ENCODE results near the gene MARCO.
A peak's percentile ranks its signal among the peaks of the same experiment; 100 is the strongest.

MARCO gene

DNA sequence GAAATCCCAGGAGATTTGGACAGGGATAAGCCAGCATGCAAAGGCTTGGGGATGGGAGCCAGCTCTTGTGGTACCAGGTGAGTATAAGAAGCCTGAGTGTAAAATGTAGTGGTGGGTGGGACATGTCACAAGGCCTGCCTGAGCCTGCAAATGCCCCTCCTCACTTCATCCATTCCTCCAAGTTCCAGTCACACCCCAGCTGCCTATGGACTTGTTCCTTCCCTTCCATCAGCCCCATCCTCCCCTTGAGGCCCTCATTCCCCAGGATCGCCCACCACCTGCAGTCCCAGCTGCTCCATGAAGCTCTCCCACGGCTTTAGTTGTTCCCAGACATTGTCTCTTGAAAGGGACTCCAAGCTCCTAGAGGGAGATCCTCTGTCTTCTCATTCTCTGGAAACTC, 81.5 kb downstream of the MARCO start:
- no peak for TF ChIP-seq CTCF (IDR thresholded peaks at IDR 0.05; ENCODE audit: insufficient read depth, missing control alignments)
- FAIRE-seq: no peak
- DNase-seq (ENCODE audit: insufficient read length, low spot score): no peak

DNA sequence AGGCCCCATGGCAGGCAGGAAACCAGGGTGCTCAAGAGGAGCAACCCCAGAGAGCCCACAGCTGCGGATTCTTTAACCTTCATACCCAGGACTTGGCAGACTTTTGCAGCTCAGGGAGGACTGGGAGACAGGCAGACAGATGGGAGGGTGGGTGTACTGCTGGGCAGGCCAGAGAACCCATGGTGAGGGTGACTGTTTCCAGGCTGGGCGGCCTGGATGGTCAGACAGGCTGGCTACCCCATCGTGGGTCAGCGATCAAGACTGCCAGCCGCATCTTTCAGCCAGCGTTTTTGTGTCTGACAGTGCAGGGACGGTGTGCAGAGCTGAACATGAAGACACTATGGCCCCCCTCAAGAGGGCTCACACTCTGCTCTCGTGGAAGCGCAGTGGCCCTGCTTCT, 82.2 kb downstream of the MARCO start:
- no peak for TF ChIP-seq CTCF (IDR thresholded peaks at IDR 0.05; ENCODE audit: insufficient read depth, missing control alignments)
- FAIRE-seq (no peak), DNase-seq (ENCODE audit: insufficient read length, low spot score) (no peak)

- FAIRE-seq: no peak
- DNase-seq (ENCODE audit: insufficient read length, low spot score): no peak
- TF ChIP-seq CTCF (IDR thresholded peaks at IDR 0.05; ENCODE audit: insufficient read depth, missing control alignments): no peak
These were observed 82.6 kb downstream of the MARCO start for GRCh38 chr2:119024568-119024967.

DNA sequence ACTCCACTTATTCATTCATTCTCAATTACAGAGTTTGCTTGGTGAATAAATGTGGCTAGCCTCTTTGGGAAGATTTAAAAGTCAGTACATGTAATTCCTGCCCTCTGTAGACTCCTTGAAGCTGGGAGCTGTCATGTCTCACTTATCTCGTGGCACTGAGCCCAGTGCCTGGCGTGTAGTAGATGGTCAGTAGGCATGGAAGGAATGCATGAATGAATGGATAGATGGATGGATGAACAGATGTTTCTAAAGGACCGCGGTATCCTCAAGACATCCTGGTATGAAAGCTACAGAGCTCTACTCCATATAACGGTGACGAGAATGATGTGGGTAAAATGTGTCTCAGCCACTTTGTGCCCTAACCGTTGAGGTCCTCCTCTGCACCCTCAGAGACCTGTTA, 83.0 kb downstream of the MARCO start:
- no peak for TF ChIP-seq CTCF (IDR thresholded peaks at IDR 0.05; ENCODE audit: insufficient read depth, missing control alignments)
- DNase-seq (ENCODE audit: insufficient read length, low spot score) (no peak), FAIRE-seq (no peak)

DNA sequence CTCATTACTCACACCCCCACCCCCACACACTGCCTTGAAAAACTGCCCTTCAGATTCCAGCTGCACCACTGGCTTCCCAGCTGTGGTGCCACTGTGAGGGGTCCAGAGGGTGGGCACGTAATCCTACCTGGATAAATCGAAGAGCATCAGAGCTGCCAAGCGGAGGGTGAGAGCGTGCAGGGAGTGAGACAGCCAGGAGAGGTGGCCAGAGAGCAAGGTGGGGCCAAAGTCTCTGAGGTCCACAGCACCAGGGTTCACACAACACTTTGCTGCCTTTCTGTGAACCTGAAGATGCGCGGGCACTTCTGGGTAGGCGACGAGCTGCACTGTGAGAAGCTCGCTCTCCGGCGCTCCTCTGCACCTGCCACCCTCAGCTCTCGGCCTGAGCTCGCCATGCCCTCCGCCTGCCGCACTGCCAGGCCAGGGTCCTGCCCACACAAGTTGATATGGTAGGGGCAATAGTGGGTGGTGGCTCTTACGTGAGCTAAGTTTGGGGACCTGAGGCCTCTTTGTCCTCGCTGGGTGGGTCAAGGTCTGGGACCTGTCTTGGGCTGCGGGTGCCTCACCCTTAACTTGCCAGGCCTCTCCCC, 83.9 kb downstream of the MARCO start:
- DNase-seq (ENCODE audit: insufficient read length, low spot score): no peak
- no peak for TF ChIP-seq CTCF (IDR thresholded peaks at IDR 0.05; ENCODE audit: insufficient read depth, missing control alignments)
- FAIRE-seq: no peak

GRCh38 chr2:119026890-119027289, 84.9 kb downstream of the MARCO start:
- no peak for DNase-seq (ENCODE audit: insufficient read length, low spot score)
- TF ChIP-seq CTCF (IDR thresholded peaks at IDR 0.05; ENCODE audit: insufficient read depth, missing control alignments): no peak
- FAIRE-seq: no peak

DNA sequence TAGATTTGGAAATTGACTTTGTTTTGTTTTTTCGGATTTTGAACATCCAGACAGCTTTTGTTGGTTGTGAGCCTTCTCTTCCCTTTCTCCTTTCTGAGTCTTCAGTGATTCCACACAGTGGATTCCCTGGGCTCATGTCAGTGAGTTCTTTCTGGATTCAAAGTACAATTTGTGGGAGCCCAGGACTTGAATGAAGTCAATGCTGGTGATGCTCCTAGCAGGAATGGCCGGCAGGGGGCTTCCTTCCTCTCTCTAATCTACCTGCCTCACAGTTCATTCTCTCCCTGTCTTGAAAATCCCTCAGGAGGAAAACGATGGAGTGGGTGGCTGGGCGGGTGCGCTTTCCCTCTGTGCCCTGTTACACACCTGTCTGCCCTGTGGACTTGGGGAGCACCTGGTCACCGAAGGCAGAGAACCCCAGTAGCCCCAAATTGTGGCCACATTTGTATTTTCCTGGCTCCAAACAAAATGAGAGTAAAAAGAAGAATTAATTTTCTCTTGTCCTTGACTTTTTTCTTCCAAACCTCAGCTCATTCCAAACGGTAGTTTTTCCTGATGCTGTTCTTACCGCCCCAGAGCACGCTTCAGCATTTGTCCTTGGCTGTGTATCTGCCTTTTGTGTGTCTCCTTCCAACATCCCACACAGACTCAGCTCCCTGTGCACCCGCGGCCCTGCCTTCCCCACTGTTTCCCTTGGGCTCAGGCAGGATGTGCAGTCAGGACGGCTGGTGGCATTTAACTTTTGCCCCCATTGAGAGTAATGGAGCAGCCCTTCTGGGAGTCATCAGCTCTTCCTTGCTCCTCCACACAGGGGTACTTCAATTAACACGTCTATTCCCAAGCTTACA, 86.6 kb downstream of the MARCO start:
- FAIRE-seq (no peak), DNase-seq (ENCODE audit: insufficient read length, low spot score) (no peak)
- peak; percentile 48 for TF ChIP-seq CTCF (IDR thresholded peaks at IDR 0.05; ENCODE audit: insufficient read depth, missing control alignments)
